Esophagus squamous epithelium (tissue), 5 donors: Measurements from ENCODE around the gene DCPS. TPM values are rescaled to one million over a fixed set of nuclear protein-coding genes. Genes with fewer than 3 reads are reported as not detected.
A peak's percentile ranks its signal among the peaks of the same experiment; 100 is the strongest.
"Not testable (repeated sequence)": the region's sequence is repeated elsewhere in the genome, so short reads cannot be mapped to it uniquely, and the experiment has no call there.

Experiments
- DNase-seq: peaks from one replicate; lab custom pipeline; 2025; lab: John Stamatoyannopoulos, UW
- H3K27ac ChIP-seq, 4 donors: fragments of 200-600 bp; sonication (generic); one replicate each; pipeline ENCODE4 v1.5.1; 2016 to 2019; ENCODE audit warnings: mild to moderate bottlenecking in 1 of 4
- H3K27me3 ChIP-seq, 4 donors: fragments of 200-600 bp; sonication (generic); 1 replicate in 3 of 4; 2 replicates in 1 of 4; pipeline versions ENCODE4 v1.5.1 to v1.6.0; 2017 to 2021; ENCODE audit warnings: antibody characterized with exemption in 1 of 4
- H3K36me3 ChIP-seq, 3 donors: fragments of 200-600 bp; sonication (generic); one replicate each; pipeline ENCODE4 v1.5.1; 2016 to 2019
- H3K4me1 ChIP-seq, 3 donors: fragments of 200-600 bp; sonication (generic); one replicate each; pipeline ENCODE4 v1.5.1; 2017 to 2019
- H3K4me3 ChIP-seq, 4 donors: fragments of 200-600 bp; sonication (generic); 1 replicate in 3 of 4; 2 replicates in 1 of 4; pipeline ENCODE4 v1.5.1; 2016 to 2019; ENCODE audit warnings: mild to moderate bottlenecking in 2 of 4, moderate library complexity in 1 of 4
- H3K9me3 ChIP-seq, 3 donors: fragments of 200-600 bp; sonication (generic); one replicate each; pipeline ENCODE4 v1.5.1; 2016 to 2019
- POLR2A ChIP-seq, 4 donors: fragments of 450-650 bp; IDR thresholded peaks; one replicate each; pipeline ENCODE4 v1.6.1; 2017; ENCODE audit warnings: antibody characterized with exemption in 4 of 4, mild to moderate bottlenecking in 4 of 4, moderate library complexity in 3 of 4
- WGBS, 2 donors: methylation state at CpG; one replicate each; pipeline ENCODE4 v1.1.5; 2018; 5-methylcytosine and 5-hydroxymethylcytosine counted together
- intact Hi-C: fragments of 100-400 bp; cut with DNase I; formaldehyde crosslinking; loops from one replicate; pipeline ENCODE4 v1.15.0; 2022
- total RNA-seq, 4 donors: library from RNA; depleted of rRNA; stranded (reverse); fragments of >200 nt; gene quantifications; one replicate each; pipeline ENCODE4 v1.1.0, GENCODE V29; 2016
- TF ChIP-seq, protein P1 (sequence below), 6 experiments: fragments of 450-650 bp in 4 of 6; fragments of 200-600 bp in 2 of 6; sonication (generic) in 2 of 6; IDR thresholded peaks; one replicate each; pipeline ENCODE4 v1.5.1; 2016 to 2019; ENCODE audit warnings: antibody characterized with exemption in 6 of 6, mild to moderate bottlenecking in 4 of 6, moderate library complexity in 4 of 6
- donor health status: DM: yes; HTN: yes; CAD: no.

The DCPS gene
- total RNA-seq, 4 donors from 2014 or later: 12.0 to 25.7 (median 14.9) TPM

DNA sequence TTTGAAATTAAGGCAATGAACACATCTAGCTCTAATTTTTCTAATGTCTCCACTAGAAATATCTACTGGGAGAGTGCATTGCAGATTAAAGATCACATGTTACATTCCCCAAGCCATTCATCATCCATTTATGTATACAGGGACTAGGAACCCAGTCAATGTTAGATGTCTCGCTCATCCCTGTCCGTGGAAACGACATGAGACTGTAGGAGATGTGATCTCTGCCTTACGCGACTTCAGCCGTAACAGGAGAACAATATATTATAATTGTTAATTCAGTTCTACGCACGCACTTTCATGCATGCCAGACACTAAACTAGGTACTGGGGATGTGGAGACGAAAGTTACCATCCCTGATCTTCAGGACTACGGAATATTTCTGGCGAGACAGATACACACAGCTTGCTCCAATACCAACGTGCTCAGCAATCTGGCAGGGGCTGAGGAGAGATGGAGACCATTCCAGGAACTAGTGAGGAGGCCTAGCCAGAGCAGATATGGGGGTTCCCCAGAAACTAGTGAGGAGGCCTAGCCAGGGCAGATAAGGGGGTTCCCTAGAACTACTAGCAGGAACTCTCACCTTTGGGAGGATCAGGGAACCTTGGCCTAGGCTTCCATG lies 706 bp downstream of the DCPS start:
- Histone ChIP-seq H3K4me1 (peaks cover 4 to 30% (median 13%) of the 10 kb centered on the region in 3 donors), H3K4me3 (peak overlapping the region; percentile 63 to 83 (median 68)), H3K36me3 (peaks cover 0 to 48% (median 0%) of the 10 kb centered on the region in 3 donors), H3K9me3 (no peaks in the 10 kb centered on the region), H3K27ac (peak overlapping the region; percentile 90 to 94 (median 92)), H3K27me3 (no peaks in the 10 kb centered on the region)
- DNase-seq: no peak
- no peak for TF ChIP-seq POLR2A (IDR thresholded peaks at IDR 0.05)
- 37 to 46% methylated on average over 12 of the region's 12 CpGs for WGBS, 2 donors
- intact Hi-C loops: no loop called here

DNA sequence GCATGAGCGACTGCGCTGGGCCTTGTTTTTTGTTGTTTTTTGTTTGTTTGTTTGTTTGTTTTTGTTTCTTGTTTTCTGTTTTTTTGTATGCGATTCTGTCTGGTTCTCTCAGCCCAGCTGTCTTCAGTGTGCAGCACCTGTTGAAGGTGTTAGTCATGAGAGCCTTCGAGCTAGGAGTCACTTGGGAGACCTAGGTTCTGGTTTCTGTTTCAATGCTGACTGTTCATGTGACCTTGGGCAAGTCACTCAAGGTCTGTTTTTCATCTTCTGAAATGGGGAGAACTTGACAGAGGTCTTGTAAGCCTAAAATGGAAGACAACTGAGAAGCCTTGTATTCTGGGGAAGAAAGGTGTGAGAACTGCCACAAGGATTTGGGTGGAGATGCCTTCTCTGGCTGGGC lies 1.8 kb downstream of the DCPS start:
- Histone ChIP-seq H3K4me1 (peaks cover 4 to 36% (median 15%) of the 10 kb centered on the region in 3 donors), H3K9me3 (no peaks in the 10 kb centered on the region), H3K27ac (no peak overlapping the region), H3K27me3 (no peaks in the 10 kb centered on the region), H3K36me3 (peaks cover 0 to 44% (median 0%) of the 10 kb centered on the region in 3 donors), H3K4me3 (no peak overlapping the region)
- intact Hi-C loops: no loop called here
- 86 to 90% methylated on average over 4 of the region's 4 CpGs for WGBS, 2 donors
- TF ChIP-seq, protein P1, sequence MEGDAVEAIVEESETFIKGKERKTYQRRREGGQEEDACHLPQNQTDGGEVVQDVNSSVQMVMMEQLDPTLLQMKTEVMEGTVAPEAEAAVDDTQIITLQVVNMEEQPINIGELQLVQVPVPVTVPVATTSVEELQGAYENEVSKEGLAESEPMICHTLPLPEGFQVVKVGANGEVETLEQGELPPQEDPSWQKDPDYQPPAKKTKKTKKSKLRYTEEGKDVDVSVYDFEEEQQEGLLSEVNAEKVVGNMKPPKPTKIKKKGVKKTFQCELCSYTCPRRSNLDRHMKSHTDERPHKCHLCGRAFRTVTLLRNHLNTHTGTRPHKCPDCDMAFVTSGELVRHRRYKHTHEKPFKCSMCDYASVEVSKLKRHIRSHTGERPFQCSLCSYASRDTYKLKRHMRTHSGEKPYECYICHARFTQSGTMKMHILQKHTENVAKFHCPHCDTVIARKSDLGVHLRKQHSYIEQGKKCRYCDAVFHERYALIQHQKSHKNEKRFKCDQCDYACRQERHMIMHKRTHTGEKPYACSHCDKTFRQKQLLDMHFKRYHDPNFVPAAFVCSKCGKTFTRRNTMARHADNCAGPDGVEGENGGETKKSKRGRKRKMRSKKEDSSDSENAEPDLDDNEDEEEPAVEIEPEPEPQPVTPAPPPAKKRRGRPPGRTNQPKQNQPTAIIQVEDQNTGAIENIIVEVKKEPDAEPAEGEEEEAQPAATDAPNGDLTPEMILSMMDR (IDR thresholded peaks at IDR 0.05): no peak
- TF ChIP-seq POLR2A (IDR thresholded peaks at IDR 0.05): no peak
- DNase-seq: no peak

- intact Hi-C loops: no loop called here
- Histone ChIP-seq H3K4me1 (peaks cover 4 to 50% (median 16%) of the 10 kb centered on the region in 3 donors), H3K27me3 (no peaks in the 10 kb centered on the region), H3K9me3 (no peaks in the 10 kb centered on the region), H3K4me3 (no peak overlapping the region), H3K27ac (no peak overlapping the region), H3K36me3 (peaks cover 0 to 47% (median 0%) of the 10 kb centered on the region in 3 donors)
- DNase-seq: no peak
- TF ChIP-seq POLR2A (IDR thresholded peaks at IDR 0.05): no peak
- TF ChIP-seq, protein P1 (IDR thresholded peaks at IDR 0.05): peak in 4 of 6 experiments; percentile 5 to 31 (median 16)
- WGBS, 2 donors: 30 to 36% methylated on average over 5 of the region's 5 CpGs
Observed at GRCh38 chr11:126307706-126308105, 3.8 kb downstream of the DCPS start.

DNA sequence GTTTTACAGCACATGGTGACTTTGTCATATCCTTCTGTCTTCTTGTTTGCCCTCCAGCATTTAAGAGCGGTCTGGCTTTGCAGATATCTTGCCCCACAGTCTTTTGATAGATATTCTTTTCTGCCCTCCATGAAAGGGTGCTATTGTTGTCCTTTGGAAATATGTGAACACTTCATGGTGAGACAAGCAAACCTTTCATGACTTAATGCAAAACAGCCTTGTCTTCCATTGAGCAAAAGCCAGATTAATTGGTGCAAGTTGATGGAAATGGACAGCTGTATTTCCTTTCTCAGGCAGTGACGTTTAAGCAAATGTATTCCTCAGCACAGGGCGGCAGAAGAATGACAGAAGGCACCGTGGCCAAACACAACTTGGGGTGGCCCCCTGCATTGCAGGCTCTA lies 4.4 kb downstream of the DCPS start:
- H3K27ac ChIP-seq: no peak overlapping the region
- intact Hi-C loops: no loop called here

GRCh38 chr11:126308771-126309170 lies 4.9 kb downstream of the DCPS start:
- H3K27ac ChIP-seq, H3K9me3 ChIP-seq, DNase-seq, H3K4me3 ChIP-seq, intact Hi-C loops, H3K27me3 ChIP-seq: not testable (repeated sequence)
- Histone ChIP-seq H3K4me1 (peaks cover 4 to 46% (median 10%) of the 10 kb centered on the region in 3 donors), H3K36me3 (peaks cover 0 to 58% (median 0%) of the 10 kb centered on the region in 3 donors)
- 89% methylated on average over 4 of the region's 4 CpGs for WGBS, 2 donors

More for the DNA sequence above, 4.4 kb downstream of the DCPS start:
- Histone ChIP-seq H3K9me3 (no peaks in the 10 kb centered on the region), H3K36me3 (peaks cover 0 to 53% (median 0%) of the 10 kb centered on the region in 3 donors), H3K27me3 (no peaks in the 10 kb centered on the region), H3K4me1 (peaks cover 4 to 50% (median 15%) of the 10 kb centered on the region in 3 donors), H3K4me3 (no peak overlapping the region)
- no peak for DNase-seq
- no peak for TF ChIP-seq POLR2A (IDR thresholded peaks at IDR 0.05)
- TF ChIP-seq, protein P1 (IDR thresholded peaks at IDR 0.05): no peak
- 72 to 80% methylated on average over 4 of the region's 4 CpGs for WGBS, 2 donors

DNA sequence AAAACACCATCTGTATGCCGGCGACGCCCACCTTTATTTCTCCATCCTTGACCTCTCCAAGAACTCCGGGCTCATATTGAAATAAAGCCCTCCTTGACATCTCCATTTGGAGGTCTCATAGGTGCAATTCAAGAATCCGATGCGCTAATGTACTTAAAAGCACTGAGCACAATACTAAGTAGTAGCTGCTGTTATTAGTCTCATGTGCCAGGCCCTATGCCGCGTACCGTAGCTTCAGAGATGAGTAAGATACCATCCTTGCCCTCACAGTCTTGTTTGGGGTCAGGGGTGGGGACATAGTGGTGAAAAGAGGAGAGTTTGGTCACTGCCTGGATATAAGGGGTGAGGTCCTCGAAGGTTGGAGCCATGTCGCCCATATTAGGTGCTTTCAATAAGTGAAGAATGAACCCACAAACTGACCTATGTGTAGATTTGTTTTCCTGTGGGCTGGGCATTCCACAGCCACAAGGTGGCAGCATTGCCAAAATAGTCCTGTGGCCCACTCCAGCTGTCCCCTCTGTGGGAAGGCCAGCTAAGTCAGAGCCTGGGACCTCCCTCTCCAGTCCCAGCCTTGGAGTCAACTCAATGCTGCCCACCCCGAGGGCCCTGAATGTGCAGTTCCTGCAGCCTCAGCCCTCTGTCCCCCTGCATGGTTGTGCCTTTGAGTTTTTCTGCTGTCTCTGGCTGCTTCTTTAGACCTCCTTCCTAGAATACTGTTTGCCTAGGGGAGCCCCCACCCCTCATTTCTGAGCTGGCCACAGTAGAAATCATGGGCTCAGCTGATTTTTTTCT lies 6.5 kb downstream of the DCPS start:
- no peaks in the 10 kb centered on the region for H3K9me3 ChIP-seq
- H3K36me3 ChIP-seq: peaks cover 0 to 74% (median 0%) of the 10 kb centered on the region in 3 donors
- no peak for DNase-seq
- no peak overlapping the region for H3K4me3 ChIP-seq
- no peaks in the 10 kb centered on the region for H3K27me3 ChIP-seq
- peaks cover 0 to 34% (median 3%) of the 10 kb centered on the region in 3 donors for H3K4me1 ChIP-seq
- 65 to 66% methylated on average over 12 of the region's 12 CpGs for WGBS, 2 donors
- no peak overlapping the region for H3K27ac ChIP-seq
- no peak for TF ChIP-seq POLR2A (IDR thresholded peaks at IDR 0.05)
- TF ChIP-seq, protein P1 (IDR thresholded peaks at IDR 0.05): peak; percentile 74 to 86 (median 81)
- intact Hi-C loops: loop anchor here (5.0 kb wide), 1 partner anchor 172 kb away; no protein-coding TSS in a partner anchor
